ENCODE results near the gene PPFIBP2.

Gene PPFIBP2

DNA sequence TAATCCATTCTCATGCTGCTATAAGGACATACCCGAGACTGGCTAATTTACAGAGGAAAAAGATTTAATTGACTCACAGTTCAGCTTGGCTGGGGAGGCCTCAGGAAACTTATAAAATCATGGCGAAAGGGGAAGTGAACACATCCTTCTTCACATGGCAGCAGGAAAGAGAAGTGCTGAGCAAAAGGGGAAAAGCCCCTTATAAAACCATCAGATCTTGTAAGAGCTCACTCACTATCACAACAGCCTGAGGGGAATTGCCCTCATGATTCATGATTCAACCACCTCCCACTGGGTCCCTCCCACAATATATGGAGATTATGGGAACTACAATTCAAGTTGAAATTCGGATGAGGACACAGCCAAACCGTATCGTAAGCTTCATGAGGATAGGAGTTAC, 163.3 kb downstream of the PPFIBP2 start:
- no peak overlapping the region for H3K4me3 ChIP-seq (ENCODE audit: low read depth, low read length, poor library complexity, severe bottlenecking)
- TF ChIP-seq EZH2 (IDR thresholded peaks at IDR 0.05; ENCODE audit: borderline replicate concordance, low read length): no peak
- TF ChIP-seq, protein P1, sequence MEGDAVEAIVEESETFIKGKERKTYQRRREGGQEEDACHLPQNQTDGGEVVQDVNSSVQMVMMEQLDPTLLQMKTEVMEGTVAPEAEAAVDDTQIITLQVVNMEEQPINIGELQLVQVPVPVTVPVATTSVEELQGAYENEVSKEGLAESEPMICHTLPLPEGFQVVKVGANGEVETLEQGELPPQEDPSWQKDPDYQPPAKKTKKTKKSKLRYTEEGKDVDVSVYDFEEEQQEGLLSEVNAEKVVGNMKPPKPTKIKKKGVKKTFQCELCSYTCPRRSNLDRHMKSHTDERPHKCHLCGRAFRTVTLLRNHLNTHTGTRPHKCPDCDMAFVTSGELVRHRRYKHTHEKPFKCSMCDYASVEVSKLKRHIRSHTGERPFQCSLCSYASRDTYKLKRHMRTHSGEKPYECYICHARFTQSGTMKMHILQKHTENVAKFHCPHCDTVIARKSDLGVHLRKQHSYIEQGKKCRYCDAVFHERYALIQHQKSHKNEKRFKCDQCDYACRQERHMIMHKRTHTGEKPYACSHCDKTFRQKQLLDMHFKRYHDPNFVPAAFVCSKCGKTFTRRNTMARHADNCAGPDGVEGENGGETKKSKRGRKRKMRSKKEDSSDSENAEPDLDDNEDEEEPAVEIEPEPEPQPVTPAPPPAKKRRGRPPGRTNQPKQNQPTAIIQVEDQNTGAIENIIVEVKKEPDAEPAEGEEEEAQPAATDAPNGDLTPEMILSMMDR (IDR thresholded peaks at IDR 0.05; ENCODE audit: low read length): no peak
- H3K9me3 ChIP-seq (ENCODE audit: low read length): no peaks in the 10 kb centered on the region
- no peak overlapping the region for H3K9ac ChIP-seq (ENCODE audit: low read length)
- no peak overlapping the region for H3K4me2 ChIP-seq (ENCODE audit: low read length)
- H2AFZ ChIP-seq (ENCODE audit: low read length): no peak overlapping the region
- no peaks in the 10 kb centered on the region; the same call in 1 of the 2 replicates for H3K27me3 ChIP-seq (ENCODE audit: insufficient read depth, low read length)
- H3K79me2 ChIP-seq (ENCODE audit: insufficient read depth, low read length): no peaks in the 10 kb centered on the region
- H3F3A ChIP-seq (ENCODE audit: insufficient read depth, low read length): no peaks in the 10 kb centered on the region
- H4K20me1 ChIP-seq (ENCODE audit: insufficient read depth, low read length): no peaks in the 10 kb centered on the region
- H3K27ac ChIP-seq (ENCODE audit: low read depth, low read length, poor library complexity, severe bottlenecking): no peak overlapping the region
- H3K9me2 ChIP-seq (ENCODE audit: low read depth, low read length): no peaks in the 10 kb centered on the region
- H3K4me1 ChIP-seq (ENCODE audit: insufficient read depth, low read length, severe bottlenecking): peaks cover 20% of the 10 kb centered on the region
- H3K36me3 ChIP-seq (ENCODE audit: insufficient read depth, low read length): no peaks in the 10 kb centered on the region; the same call in 1 of the 2 replicates

GRCh38 chr11:7677796-7678201, 164.0 kb downstream of the PPFIBP2 start:
- H3K4me2 ChIP-seq (ENCODE audit: low read length): no peak overlapping the region
- H3K9me3 ChIP-seq (ENCODE audit: low read length): no peaks in the 10 kb centered on the region
- no peaks in the 10 kb centered on the region for H3K9me2 ChIP-seq (ENCODE audit: low read depth, low read length)
- H3F3A ChIP-seq (ENCODE audit: insufficient read depth, low read length): no peaks in the 10 kb centered on the region
- no peaks in the 10 kb centered on the region; the same call in 1 of the 2 replicates for H3K27me3 ChIP-seq (ENCODE audit: insufficient read depth, low read length)
- no peaks in the 10 kb centered on the region for H4K20me1 ChIP-seq (ENCODE audit: insufficient read depth, low read length)
- H3K9ac ChIP-seq (ENCODE audit: low read length): no peak overlapping the region
- no peak overlapping the region for H3K4me3 ChIP-seq (ENCODE audit: low read depth, low read length, poor library complexity, severe bottlenecking)
- TF ChIP-seq, protein P1 (IDR thresholded peaks at IDR 0.05; ENCODE audit: low read length): no peak
- no peak for TF ChIP-seq EZH2 (IDR thresholded peaks at IDR 0.05; ENCODE audit: borderline replicate concordance, low read length)
- no peaks in the 10 kb centered on the region for H3K79me2 ChIP-seq (ENCODE audit: insufficient read depth, low read length)
- no peak overlapping the region for H3K27ac ChIP-seq (ENCODE audit: low read depth, low read length, poor library complexity, severe bottlenecking)
- no peak overlapping the region for H2AFZ ChIP-seq (ENCODE audit: low read length)
- H3K4me1 ChIP-seq (ENCODE audit: insufficient read depth, low read length, severe bottlenecking): peaks cover 13% of the 10 kb centered on the region
- H3K36me3 ChIP-seq (ENCODE audit: insufficient read depth, low read length): no peaks in the 10 kb centered on the region; the same call in 1 of the 2 replicates

GRCh38 chr11:7683571-7683970, 169.8 kb downstream of the PPFIBP2 start:
- Histone ChIP-seq H2AFZ (ENCODE audit: low read length) (no peak overlapping the region), H3K27me3 (ENCODE audit: insufficient read depth, low read length) (no peaks in the 10 kb centered on the region), H4K20me1 (ENCODE audit: insufficient read depth, low read length) (no peaks in the 10 kb centered on the region), H3K4me2 (ENCODE audit: low read length) (no peak overlapping the region), H3K27ac (ENCODE audit: low read depth, low read length, poor library complexity, severe bottlenecking) (no peak overlapping the region), H3K4me3 (ENCODE audit: low read depth, low read length, poor library complexity, severe bottlenecking) (no peak overlapping the region), H3F3A (ENCODE audit: insufficient read depth, low read length) (no peaks in the 10 kb centered on the region), H3K9ac (ENCODE audit: low read length) (no peak overlapping the region), H3K4me1 (ENCODE audit: insufficient read depth, low read length, severe bottlenecking) (no peaks in the 10 kb centered on the region), H3K36me3 (ENCODE audit: insufficient read depth, low read length) (no peaks in the 10 kb centered on the region), H3K9me2 (ENCODE audit: low read depth, low read length) (no peaks in the 10 kb centered on the region), H3K79me2 (ENCODE audit: insufficient read depth, low read length) (no peaks in the 10 kb centered on the region), H3K9me3 (ENCODE audit: low read length) (no peaks in the 10 kb centered on the region)
- no peak for TF ChIP-seq EZH2 (IDR thresholded peaks at IDR 0.05; ENCODE audit: borderline replicate concordance, low read length)
- TF ChIP-seq, protein P1 (IDR thresholded peaks at IDR 0.05; ENCODE audit: low read length): no peak
